CD4-positive, alpha-beta T cell (primary cell): ENCODE measurements around the gene TMPRSS11E. TPM values are rescaled to one million over a fixed set of nuclear protein-coding genes. Genes with fewer than 3 reads are reported as not detected.

ENCODE experiments used
- ATAC-seq: fragments of 200-7000 bp; cut with Tn5 transposase; one replicate; pipeline ENCODE4 v1.10.0; 2022; ENCODE audit warnings: mild to moderate bottlenecking; ENCODE audit not compliant: poor library complexity
- CTCF ChIA-PET: fragments of 350-600 bp; sonication (Branson Sonifier 250); formaldehyde crosslinking; loops from one replicate; lab custom pipeline; 2021; ENCODE audit warnings: antibody characterized with exemption, inconsistent platforms; lab: Charles Lee
- POLR2A ChIA-PET: fragments of 350-600 bp; sonication (Branson Sonifier 250); formaldehyde crosslinking; loops from one replicate; lab custom pipeline; 2021; ENCODE audit warnings: antibody characterized with exemption, inconsistent platforms; lab: Charles Lee
- DNase-seq, 14 experiments: peaks; one replicate each; pipeline ENCODE4 v3.0.0-alpha.2; 2013 to 2020; ENCODE audit warnings: mixed read lengths in 2 of 14
- H3K27ac ChIP-seq, 2 donors: one replicate each; pipeline versions ENCODE4 v1.5.1 to v1.7.0; 2013; ENCODE audit warnings: low read length in 2 of 2, low read depth in 1 of 2, mild to moderate bottlenecking in 1 of 2
- H3K27me3 ChIP-seq, 2 experiments: 1 replicate in 1 of 2; 2 replicates in 1 of 2; pipeline versions ENCODE4 v1.6.1 to v1.7.0; 2013; ENCODE audit warnings: low read length in 2 of 2, control low read depth in 1 of 2, mild to moderate bottlenecking in 1 of 2, moderate library complexity in 1 of 2; ENCODE audit not compliant: insufficient read depth in 2 of 2, control insufficient read depth in 1 of 2
- H3K36me3 ChIP-seq: one replicate; pipeline ENCODE4 v1.6.1; 2013; ENCODE audit warnings: low read length, control low read depth; ENCODE audit not compliant: insufficient read depth
- H3K4me1 ChIP-seq: one replicate; pipeline ENCODE4 v1.6.1; 2013; ENCODE audit warnings: low read length, control low read depth; ENCODE audit not compliant: insufficient read depth
- H3K4me3 ChIP-seq: one replicate; pipeline ENCODE4 v1.5.1; 2013; ENCODE audit warnings: mild to moderate bottlenecking, low read length, moderate library complexity
- H3K9me3 ChIP-seq, 2 experiments: 1 replicate in 1 of 2; 2 replicates in 1 of 2; pipeline versions ENCODE4 v1.6.1 to v1.7.0; 2013; ENCODE audit warnings: low read length in 2 of 2, mild to moderate bottlenecking in 2 of 2, control low read depth in 1 of 2, moderate library complexity in 1 of 2; ENCODE audit not compliant: control insufficient read depth in 1 of 2, insufficient read depth in 1 of 2
- H3K27ac Mint-ChIP-seq: one replicate; pipeline ENCODE4 v1.8.0; 2020; ENCODE audit warnings: mixed read lengths
- H3K27me3 Mint-ChIP-seq: one replicate; pipeline ENCODE4 v1.8.0; 2021; ENCODE audit warnings: mixed read lengths
- H3K36me3 Mint-ChIP-seq: one replicate; pipeline ENCODE4 v1.8.0; 2021; ENCODE audit warnings: low read depth, mixed read lengths
- H3K4me1 Mint-ChIP-seq: one replicate; pipeline ENCODE4 v1.8.0; 2021; ENCODE audit warnings: low read depth, mixed read lengths
- H3K4me3 Mint-ChIP-seq: one replicate; pipeline ENCODE4 v1.8.0; 2020; ENCODE audit warnings: mild to moderate bottlenecking, mixed read lengths
- H3K9me3 Mint-ChIP-seq: one replicate; pipeline ENCODE4 v1.8.0; 2020; ENCODE audit warnings: mixed read lengths
- intact Hi-C, 2 experiments: fragments of 100-400 bp; cut with DNase I in 1 of 2; cut with micrococcal nuclease in 1 of 2; formaldehyde crosslinking; loops; one replicate each; pipeline versions ENCODE4 v1.15.1 to v1.9.0; 2023 to 2025; cut with DNase I, micrococcal nuclease
- polyA plus RNA-seq, 2 donors: library from polyadenylated mRNA; unstranded; fragments of 120-200 nt; gene quantifications; one replicate each; pipeline ENCODE4 v1.2.1, GENCODE V29; 2013
- total RNA-seq, 174 experiments: library from RNA in 2 of 174; stranded (reverse) in 2 of 174; gene quantifications; one replicate each; pipeline ENCODE4 v1.2.3 and lab custom pipeline; 2021 to 2026
- TF ChIP-seq, protein P1 (sequence below): fragments of 200-600 bp; IDR thresholded peaks from one replicate; pipeline ENCODE4 v1.8.0; 2022; ENCODE audit warnings: antibody characterized with exemption, mild to moderate bottlenecking

The TMPRSS11E gene, protein sequence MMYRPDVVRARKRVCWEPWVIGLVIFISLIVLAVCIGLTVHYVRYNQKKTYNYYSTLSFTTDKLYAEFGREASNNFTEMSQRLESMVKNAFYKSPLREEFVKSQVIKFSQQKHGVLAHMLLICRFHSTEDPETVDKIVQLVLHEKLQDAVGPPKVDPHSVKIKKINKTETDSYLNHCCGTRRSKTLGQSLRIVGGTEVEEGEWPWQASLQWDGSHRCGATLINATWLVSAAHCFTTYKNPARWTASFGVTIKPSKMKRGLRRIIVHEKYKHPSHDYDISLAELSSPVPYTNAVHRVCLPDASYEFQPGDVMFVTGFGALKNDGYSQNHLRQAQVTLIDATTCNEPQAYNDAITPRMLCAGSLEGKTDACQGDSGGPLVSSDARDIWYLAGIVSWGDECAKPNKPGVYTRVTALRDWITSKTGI
- total RNA-seq, result not detected
- not detected for polyA plus RNA-seq (2013, experiment 1 of 2)
- polyA plus RNA-seq (2013, experiment 2 of 2), result 0.03 TPM
- total RNA-seq (lab: John Stamatoyannopoulos, UW), result 0 to 0.38 (median 0) reads per million in 172 experiments

DNA sequence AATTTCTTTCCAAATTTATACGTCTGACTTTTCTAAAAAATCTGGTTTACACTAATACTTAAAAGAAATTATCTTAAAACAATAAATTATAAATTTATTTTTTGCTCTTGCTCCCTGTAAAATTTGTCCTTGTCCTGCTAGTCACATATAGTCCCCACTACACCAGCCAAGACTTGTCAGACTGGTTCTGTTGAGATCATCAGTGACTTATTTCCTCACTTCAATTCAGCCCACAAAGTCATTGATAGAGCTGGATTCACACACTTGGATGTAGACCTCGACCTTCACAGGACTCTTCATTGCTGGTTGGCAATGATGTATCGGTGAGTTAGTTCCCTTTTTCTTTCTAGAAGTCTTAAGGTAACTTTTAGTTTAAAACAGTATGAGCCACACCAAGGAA, at the start of gene TMPRSS11E:
Gene TMPRSS11E, plus strand, starts transcription at position 263 of the 400 bp plus-strand sequence. Its CDS starts 50 bp downstream, at position 313.
- CTCF ChIA-PET, result no interaction called here
- DNase-seq (no peak), ATAC-seq (no peak)
- intact Hi-C loops, result no loop called here
- Mint-ChIP-seq H3K27ac (no peak within 1 kb of the TSS), H3K27me3 (no peaks in the 10 kb centered on the region), H3K4me1 (peaks cover 25% of the 10 kb centered on the region), H3K9me3 (no peaks in the 10 kb centered on the region), H3K4me3 (no peak within 1 kb of the TSS), H3K36me3 (no peaks in the 10 kb centered on the region)
- no peaks in the 10 kb centered on the region for H3K9me3 ChIP-seq
- H3K4me3 ChIP-seq, result no peak within 1 kb of the TSS
- no peaks in the 10 kb centered on the region for H3K36me3 ChIP-seq
- H3K27me3 ChIP-seq, result no peaks in the 10 kb centered on the region
- no peak within 1 kb of the TSS for H3K27ac ChIP-seq
- H3K4me1 ChIP-seq, result peaks cover 3% of the 10 kb centered on the region
- TF ChIP-seq, protein P1, sequence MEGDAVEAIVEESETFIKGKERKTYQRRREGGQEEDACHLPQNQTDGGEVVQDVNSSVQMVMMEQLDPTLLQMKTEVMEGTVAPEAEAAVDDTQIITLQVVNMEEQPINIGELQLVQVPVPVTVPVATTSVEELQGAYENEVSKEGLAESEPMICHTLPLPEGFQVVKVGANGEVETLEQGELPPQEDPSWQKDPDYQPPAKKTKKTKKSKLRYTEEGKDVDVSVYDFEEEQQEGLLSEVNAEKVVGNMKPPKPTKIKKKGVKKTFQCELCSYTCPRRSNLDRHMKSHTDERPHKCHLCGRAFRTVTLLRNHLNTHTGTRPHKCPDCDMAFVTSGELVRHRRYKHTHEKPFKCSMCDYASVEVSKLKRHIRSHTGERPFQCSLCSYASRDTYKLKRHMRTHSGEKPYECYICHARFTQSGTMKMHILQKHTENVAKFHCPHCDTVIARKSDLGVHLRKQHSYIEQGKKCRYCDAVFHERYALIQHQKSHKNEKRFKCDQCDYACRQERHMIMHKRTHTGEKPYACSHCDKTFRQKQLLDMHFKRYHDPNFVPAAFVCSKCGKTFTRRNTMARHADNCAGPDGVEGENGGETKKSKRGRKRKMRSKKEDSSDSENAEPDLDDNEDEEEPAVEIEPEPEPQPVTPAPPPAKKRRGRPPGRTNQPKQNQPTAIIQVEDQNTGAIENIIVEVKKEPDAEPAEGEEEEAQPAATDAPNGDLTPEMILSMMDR, result no peak
- POLR2A ChIA-PET, result no interaction called here

DNA sequence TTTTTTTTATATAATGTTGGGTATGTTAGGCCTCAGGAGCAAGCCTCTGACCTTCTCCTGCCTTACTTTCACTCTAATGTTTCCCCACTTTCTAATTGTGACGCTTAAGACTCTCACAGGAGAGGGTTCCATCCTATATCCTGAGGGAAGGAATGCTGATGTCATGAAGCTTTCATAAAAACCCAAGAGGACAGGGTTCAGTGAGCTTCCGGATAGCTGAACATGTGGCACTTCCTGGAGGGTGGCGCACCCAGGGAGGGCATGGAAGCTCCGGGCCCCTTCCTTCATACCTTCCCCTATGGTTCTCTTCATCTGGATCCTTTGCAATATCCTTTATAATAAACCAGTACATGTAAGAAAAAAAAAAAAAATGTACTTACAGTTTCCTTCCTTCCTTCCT, 48.0 kb upstream of the TMPRSS11E start:
- H3K4me3 Mint-ChIP-seq, result no peak overlapping the region
- H3K9me3 ChIP-seq, result no peaks in the 10 kb centered on the region
- intact Hi-C loops, result no loop called here
- no peaks in the 10 kb centered on the region for H3K36me3 Mint-ChIP-seq
- no peaks in the 10 kb centered on the region for H3K4me1 Mint-ChIP-seq
- CTCF ChIA-PET, result no interaction called here
- H3K27me3 Mint-ChIP-seq, result no peaks in the 10 kb centered on the region
- no peak overlapping the region for H3K27ac Mint-ChIP-seq
- H3K27ac ChIP-seq, result no peak overlapping the region
- POLR2A ChIA-PET, result no interaction called here
- H3K9me3 Mint-ChIP-seq, result no peaks in the 10 kb centered on the region
- TF ChIP-seq, protein P1, result no peak
- no peaks in the 10 kb centered on the region for H3K27me3 ChIP-seq
- no peak for ATAC-seq
- no peaks in the 10 kb centered on the region for H3K36me3 ChIP-seq
- H3K4me1 ChIP-seq, result no peaks in the 10 kb centered on the region
- no peak overlapping the region for H3K4me3 ChIP-seq
- DNase-seq, result no peak

DNA sequence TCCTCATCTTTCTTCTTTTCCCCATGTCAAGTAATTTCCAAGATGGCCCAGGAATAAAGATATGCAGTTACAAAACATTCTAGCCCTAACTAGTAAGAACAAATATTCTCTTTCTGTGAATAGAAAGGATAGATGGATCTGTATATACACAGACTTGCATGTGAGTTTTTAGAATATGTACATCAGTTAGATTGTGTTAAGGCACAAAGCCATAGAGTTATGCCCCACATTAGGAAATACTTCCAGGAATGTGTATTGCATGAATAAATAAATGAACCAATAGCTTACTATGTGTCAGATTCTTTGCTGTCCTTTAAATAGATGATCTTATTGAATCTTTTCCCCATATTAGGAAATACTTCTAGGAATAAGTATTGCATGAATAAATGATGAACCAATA, 46.0 kb upstream of the TMPRSS11E start:
- Mint-ChIP-seq H3K27ac (no peak overlapping the region), H3K36me3 (no peaks in the 10 kb centered on the region), H3K9me3 (no peaks in the 10 kb centered on the region), H3K27me3 (no peaks in the 10 kb centered on the region), H3K4me1 (no peaks in the 10 kb centered on the region), H3K4me3 (no peak overlapping the region)
- Histone ChIP-seq H3K4me3 (no peak overlapping the region), H3K9me3 (no peaks in the 10 kb centered on the region), H3K27ac (no peak overlapping the region), H3K36me3 (no peaks in the 10 kb centered on the region), H3K4me1 (no peaks in the 10 kb centered on the region), H3K27me3 (no peaks in the 10 kb centered on the region)
- intact Hi-C loops, result no loop called here
- ATAC-seq, result no peak
- TF ChIP-seq, protein P1, result no peak
- CTCF ChIA-PET, result no interaction called here
- POLR2A ChIA-PET, result no interaction called here
- DNase-seq, result no peak
